Measurements from ENCODE around the gene LILRA6. TPM values are rescaled to one million over a fixed set of nuclear protein-coding genes. Genes with fewer than 3 reads are reported as not detected.
"Not testable (repeated sequence)": the region's sequence is repeated elsewhere in the genome, so short reads cannot be mapped to it uniquely, and the experiment has no call there.

Gene LILRA6
- total and polyA plus RNA-seq, 2 of the 8 experiments (the other 6 are each of a cell fraction or from before 2014, with no cell fraction given) = not detected

GRCh38 chr19:54280441-54280840 lies 37.9 kb upstream of the LILRA6 start:
- H3K27ac ChIP-seq (ENCODE audit: low read depth, low read length); H3K14ac ChIP-seq (ENCODE audit: insufficient read length); H3K4me3 ChIP-seq (ENCODE audit: extremely low read depth in 1 of 4, insufficient read depth in 2 of 4, low read depth in 3 of 4, low read length in 4 of 4); H2BK15ac ChIP-seq (ENCODE audit: low read length); H3K4me1 ChIP-seq (replicated peaks in 1 of 4; ENCODE audit: control insufficient read depth in 3 of 4, insufficient read depth in 4 of 4, low read length in 3 of 4); H3K9me3 ChIP-seq (ENCODE audit: insufficient read depth in 2 of 2, low read depth in 1 of 2, low read length in 1 of 2); H2AK5ac ChIP-seq (ENCODE audit: low read depth, low read length); H3K23ac ChIP-seq (ENCODE audit: insufficient read length); H3K4me2 ChIP-seq (ENCODE audit: insufficient read depth in 1 of 2, low read depth in 2 of 2, low read length in 2 of 2); H3K4ac ChIP-seq (replicated peaks; ENCODE audit: insufficient read length, low read depth, low read length); H3K23me2 ChIP-seq (ENCODE audit: low read depth, low read length); H3K9ac ChIP-seq (replicated peaks in 1 of 4; ENCODE audit: extremely low read depth in 1 of 4, low read depth in 3 of 4, low read length in 3 of 4); H2BK120ac ChIP-seq (replicated peaks; ENCODE audit: low read depth, low read length); H3K79me1 ChIP-seq (ENCODE audit: low read depth, low read length); H4K8ac ChIP-seq (ENCODE audit: extremely low read depth, insufficient read depth, low read length); H3K56ac ChIP-seq (replicated peaks; ENCODE audit: insufficient read length, low read depth, low read length); DNase-seq (ENCODE audit: low read depth in 1 of 2, low spot score in 2 of 2); H3K79me2 ChIP-seq (ENCODE audit: control insufficient read depth in 1 of 2, insufficient read depth in 2 of 2, low read length in 2 of 2); H2BK12ac ChIP-seq (ENCODE audit: low read depth, low read length); H4K91ac ChIP-seq (replicated peaks; ENCODE audit: insufficient read length, low read length); H3K27me3 ChIP-seq (replicated peaks in 1 of 4; ENCODE audit: control insufficient read depth in 3 of 4, extremely low read depth in 1 of 4, insufficient read depth in 3 of 4, low read length in 3 of 4); H4K5ac ChIP-seq (ENCODE audit: insufficient read length, low read depth, low read length); H2BK20ac ChIP-seq (ENCODE audit: low read length); H2BK5ac ChIP-seq (ENCODE audit: low read depth, low read length); H4K20me1 ChIP-seq (replicated peaks in 1 of 2; ENCODE audit: control insufficient read depth in 1 of 2, insufficient read depth in 2 of 2, low read length in 2 of 2); H2AFZ ChIP-seq (ENCODE audit: low read length); CTCF ChIA-PET (ENCODE audit: partially characterized antibody); H3K18ac ChIP-seq (ENCODE audit: extremely low read depth, low read length); FAIRE-seq; H3K36me3 ChIP-seq (ENCODE audit: control insufficient read depth in 2 of 4, insufficient read depth in 4 of 4, low read length in 3 of 4): not testable (repeated sequence)
- WGBS, 2 experiments (ENCODE audit: extremely low coverage in 1 of 2, insufficient coverage in 1 of 2, insufficient read length in 1 of 2, insufficient replicate concordance in 2 of 2, low coverage in 1 of 2, low lambda C conversion rate in 2 of 2, missing lambda C conversion rate in 1 of 2) = 87% methylated on average over 9 of the region's 10 CpGs; no CpG with 5 or more reads in 1 of the 2 experiments
- POLR2A ChIA-PET (ENCODE audit: partially characterized antibody) = interaction anchor here (0.7 to 1.1 kb wide), 3 partner anchors 72 to 79 kb away, joined by 3 to 6 read pairs (median 3); no protein-coding TSS in a partner anchor

DNA sequence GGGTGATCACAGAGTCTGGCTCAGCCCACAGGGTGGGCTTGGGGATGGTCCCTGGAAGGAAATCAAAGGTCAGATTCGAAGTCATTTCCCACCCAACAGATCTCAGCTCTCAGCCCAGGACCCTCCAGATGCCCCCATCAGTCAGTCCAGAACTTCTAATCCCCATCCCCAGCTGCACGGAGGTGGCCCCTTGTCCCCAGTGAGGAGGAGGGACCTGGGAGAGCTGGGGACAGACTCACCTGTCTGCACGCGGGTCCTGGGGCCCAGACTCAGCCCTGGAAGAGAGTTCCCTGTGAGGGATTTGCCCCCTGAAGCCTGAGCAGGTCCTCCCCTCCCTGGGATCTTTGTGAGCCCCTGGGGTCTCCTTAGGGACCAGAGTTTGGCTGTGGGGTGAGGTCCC lies 37.4 kb upstream of the LILRA6 start:
- H4K5ac ChIP-seq (ENCODE audit: insufficient read length, low read depth, low read length); H3K4ac ChIP-seq (replicated peaks; ENCODE audit: insufficient read length, low read depth, low read length); H2AFZ ChIP-seq (ENCODE audit: low read length); H3K23ac ChIP-seq (ENCODE audit: insufficient read length); H3K9me3 ChIP-seq (ENCODE audit: insufficient read depth in 2 of 2, low read depth in 1 of 2, low read length in 1 of 2); H2BK12ac ChIP-seq (ENCODE audit: low read depth, low read length); H4K8ac ChIP-seq (ENCODE audit: extremely low read depth, insufficient read depth, low read length); H3K27me3 ChIP-seq (replicated peaks in 1 of 4; ENCODE audit: control insufficient read depth in 3 of 4, extremely low read depth in 1 of 4, insufficient read depth in 3 of 4, low read length in 3 of 4); H3K56ac ChIP-seq (replicated peaks; ENCODE audit: insufficient read length, low read depth, low read length); H2BK20ac ChIP-seq (ENCODE audit: low read length); H3K23me2 ChIP-seq (ENCODE audit: low read depth, low read length); H2BK15ac ChIP-seq (ENCODE audit: low read length); H3K14ac ChIP-seq (ENCODE audit: insufficient read length); FAIRE-seq; H3K27ac ChIP-seq (ENCODE audit: low read depth, low read length); H4K91ac ChIP-seq (replicated peaks; ENCODE audit: insufficient read length, low read length); H3K36me3 ChIP-seq (ENCODE audit: control insufficient read depth in 2 of 4, insufficient read depth in 4 of 4, low read length in 3 of 4); H2BK120ac ChIP-seq (replicated peaks; ENCODE audit: low read depth, low read length); H3K79me1 ChIP-seq (ENCODE audit: low read depth, low read length); H3K4me3 ChIP-seq (ENCODE audit: extremely low read depth in 1 of 4, insufficient read depth in 2 of 4, low read depth in 3 of 4, low read length in 4 of 4); DNase-seq (ENCODE audit: low read depth in 1 of 2, low spot score in 2 of 2); H4K20me1 ChIP-seq (replicated peaks in 1 of 2; ENCODE audit: control insufficient read depth in 1 of 2, insufficient read depth in 2 of 2, low read length in 2 of 2); H2BK5ac ChIP-seq (ENCODE audit: low read depth, low read length); H3K18ac ChIP-seq (ENCODE audit: extremely low read depth, low read length); H3K9ac ChIP-seq (replicated peaks in 1 of 4; ENCODE audit: extremely low read depth in 1 of 4, low read depth in 3 of 4, low read length in 3 of 4); H3K4me1 ChIP-seq (replicated peaks in 1 of 4; ENCODE audit: control insufficient read depth in 3 of 4, insufficient read depth in 4 of 4, low read length in 3 of 4); H3K4me2 ChIP-seq (ENCODE audit: insufficient read depth in 1 of 2, low read depth in 2 of 2, low read length in 2 of 2); H3K79me2 ChIP-seq (ENCODE audit: control insufficient read depth in 1 of 2, insufficient read depth in 2 of 2, low read length in 2 of 2); H2AK5ac ChIP-seq (ENCODE audit: low read depth, low read length): not testable (repeated sequence)
- POLR2A ChIA-PET (ENCODE audit: partially characterized antibody) = interaction anchor here (0.7 to 1.1 kb wide), 3 partner anchors 71 to 78 kb away, joined by 3 to 6 read pairs (median 3); no protein-coding TSS in a partner anchor
- CTCF ChIA-PET (ENCODE audit: partially characterized antibody) = interaction anchor here (5.9 kb wide), 1 partner anchor 13 kb away, joined by 31 read pairs; no protein-coding TSS in a partner anchor
- 57% methylated on average over 4 of the region's 4 CpGs; no CpG with 5 or more reads in 1 of the 2 experiments for WGBS, 2 experiments (ENCODE audit: extremely low coverage in 1 of 2, insufficient coverage in 1 of 2, insufficient read length in 1 of 2, insufficient replicate concordance in 2 of 2, low coverage in 1 of 2, low lambda C conversion rate in 2 of 2, missing lambda C conversion rate in 1 of 2)
